CD14-positive monocyte (primary cell): ENCODE data around the gene ERO1A. TPM values are rescaled to one million over a fixed set of nuclear protein-coding genes. Genes with fewer than 3 reads are reported as not detected.

ENCODE experiments used
- DNase-seq, 3 donors: peaks; one replicate each; pipeline ENCODE4 v3.0.0-alpha.2; 2011 to 2022
- H2AFZ ChIP-seq: 2 replicates; pipeline ENCODE4 v1.6.0; 2012; ENCODE audit warnings: mild to moderate bottlenecking, low read depth, low read length, inconsistent platforms; ENCODE audit not compliant: insufficient read depth, poor library complexity, severe bottlenecking
- H3K27ac ChIP-seq, 2 donors: 1 replicate in 1 of 2; 2 replicates in 1 of 2; pipeline ENCODE4 v1.5.1; 2012 to 2013; ENCODE audit warnings: low read length in 2 of 2, control low read depth in 1 of 2, inconsistent platforms in 1 of 2, low read depth in 1 of 2, mild to moderate bottlenecking in 1 of 2
- H3K27me3 ChIP-seq, 2 donors: one replicate each; pipeline versions ENCODE4 v1.6.0 to v1.6.1; 2011 to 2013; ENCODE audit warnings: low read length in 2 of 2; ENCODE audit not compliant: control insufficient read depth in 2 of 2, insufficient read depth in 2 of 2
- H3K36me3 ChIP-seq, 2 donors: replicated peaks in 1 of 2; 1 replicate in 1 of 2; 2 replicates in 1 of 2; pipeline versions ENCODE4 v1.5.1 to v1.6.1; 2012 to 2013; ENCODE audit warnings: low read length in 2 of 2, control low read depth in 1 of 2, inconsistent platforms in 1 of 2, mild to moderate bottlenecking in 1 of 2; ENCODE audit not compliant: insufficient read depth in 2 of 2, control insufficient read depth in 1 of 2
- H3K4me1 ChIP-seq, 2 donors: 1 replicate in 1 of 2; 2 replicates in 1 of 2; pipeline versions ENCODE4 v1.5.1 to v1.6.1; 2012 to 2013; ENCODE audit warnings: low read length in 2 of 2, control low read depth in 1 of 2, inconsistent platforms in 1 of 2, mild to moderate bottlenecking in 1 of 2, moderate library complexity in 1 of 2; ENCODE audit not compliant: insufficient read depth in 2 of 2, control insufficient read depth in 1 of 2
- H3K4me2 ChIP-seq: replicated peaks from 2 replicates; pipeline ENCODE3; 2012; ENCODE audit warnings: low read length, moderate library complexity, mild to moderate bottlenecking; ENCODE audit not compliant: poor library complexity, severe bottlenecking; ENCODE audit errors: extremely low read depth
- H3K4me3 ChIP-seq, 3 experiments: fragments of 200-600 bp in 1 of 3; sonication (generic) in 1 of 3; replicated peaks in 1 of 3; 1 replicate in 2 of 3; 2 replicates in 1 of 3; pipeline ENCODE4 v1.5.1; 2011 to 2013; ENCODE audit warnings: low read length in 3 of 3, mild to moderate bottlenecking in 3 of 3, control low read depth in 2 of 3, low read depth in 2 of 3, inconsistent platforms in 1 of 3, moderate library complexity in 1 of 3
- H3K79me2 ChIP-seq: 2 replicates; pipeline ENCODE4 v1.6.0; 2012; ENCODE audit warnings: mild to moderate bottlenecking, control low read depth, inconsistent platforms, low read length, moderate library complexity; ENCODE audit not compliant: insufficient read depth
- H3K9ac ChIP-seq: 2 replicates; pipeline ENCODE4 v1.6.0; 2017; ENCODE audit warnings: low read length, mild to moderate bottlenecking; ENCODE audit not compliant: insufficient read depth, poor library complexity, severe bottlenecking
- H3K9me3 ChIP-seq, 2 donors: replicated peaks in 1 of 2; 1 replicate in 1 of 2; 2 replicates in 1 of 2; pipeline versions ENCODE4 v1.5.1 to v1.6.1; 2012 to 2013; ENCODE audit warnings: low read length in 2 of 2, control low read depth in 1 of 2; ENCODE audit not compliant: control insufficient read depth in 1 of 2, insufficient read depth in 1 of 2
- H4K20me1 ChIP-seq: 2 replicates; pipeline ENCODE4 v1.6.0; 2012; ENCODE audit warnings: mild to moderate bottlenecking, low read length, control low read depth, moderate library complexity; ENCODE audit not compliant: insufficient read depth
- H3K27ac Mint-ChIP-seq, 7 donors: one replicate each; pipeline ENCODE4 v1.8.0; 2020; ENCODE audit warnings: mild to moderate bottlenecking in 7 of 7, mixed read lengths in 7 of 7, moderate library complexity in 6 of 7, inconsistent platforms in 2 of 7
- H3K27me3 Mint-ChIP-seq, 3 donors: one replicate each; pipeline ENCODE4 v1.8.0; 2021 to 2022; ENCODE audit warnings: low read depth in 3 of 3, mild to moderate bottlenecking in 3 of 3, mixed read lengths in 3 of 3, moderate library complexity in 3 of 3, inconsistent platforms in 1 of 3
- H3K36me3 Mint-ChIP-seq, 2 donors: one replicate each; pipeline ENCODE4 v1.8.0; 2020; ENCODE audit warnings: mixed read lengths in 2 of 2, inconsistent platforms in 1 of 2, mild to moderate bottlenecking in 1 of 2
- H3K4me1 Mint-ChIP-seq: one replicate; pipeline ENCODE4 v1.8.0; 2020; ENCODE audit warnings: mild to moderate bottlenecking, mixed read lengths
- H3K4me3 Mint-ChIP-seq, 2 donors: one replicate each; pipeline ENCODE4 v1.8.0; 2020; ENCODE audit warnings: mild to moderate bottlenecking in 2 of 2, mixed read lengths in 2 of 2, moderate library complexity in 1 of 2
- H3K9me3 Mint-ChIP-seq, 7 donors: one replicate each; pipeline ENCODE4 v1.8.0; 2020 to 2022; ENCODE audit warnings: mixed read lengths in 7 of 7, mild to moderate bottlenecking in 6 of 7, moderate library complexity in 6 of 7, inconsistent platforms in 2 of 7
- CTCF ChIP-seq: fragments of 200-600 bp; IDR thresholded peaks from one replicate; pipeline ENCODE4 v1.8.0; 2022; ENCODE audit warnings: antibody characterized with exemption, mild to moderate bottlenecking
- WGBS: methylation state at CpG from one replicate; pipeline ENCODE4 v1.1.5; 2013; ENCODE audit warnings: missing lambda C conversion rate; ENCODE audit not compliant: insufficient coverage; 5-methylcytosine and 5-hydroxymethylcytosine counted together
- intact Hi-C, 2 donors: fragments of 100-400 bp; cut with micrococcal nuclease; formaldehyde crosslinking; loops; one replicate each; pipeline versions ENCODE4 v1.15.0 to v1.15.1; 2023
- polyA plus RNA-seq, 3 donors: library from polyadenylated mRNA; depleted of rRNA in 1 of 3; unstranded in 2 of 3; stranded (reverse) in 1 of 3; fragments of 300-500 nt in 2 of 3; fragments of >200 nt in 1 of 3; fragmentation: Illumina TruSeq in 2 of 3; gene quantifications; 1 replicate in 2 of 3; 2 replicates in 1 of 3; pipeline ENCODE4 v1.2.3, GENCODE V29; 2012 to 2021

The ERO1A gene
- polyA plus RNA-seq, 3 donors, result 22.1 to 39.5 (median 29.2) TPM

DNA sequence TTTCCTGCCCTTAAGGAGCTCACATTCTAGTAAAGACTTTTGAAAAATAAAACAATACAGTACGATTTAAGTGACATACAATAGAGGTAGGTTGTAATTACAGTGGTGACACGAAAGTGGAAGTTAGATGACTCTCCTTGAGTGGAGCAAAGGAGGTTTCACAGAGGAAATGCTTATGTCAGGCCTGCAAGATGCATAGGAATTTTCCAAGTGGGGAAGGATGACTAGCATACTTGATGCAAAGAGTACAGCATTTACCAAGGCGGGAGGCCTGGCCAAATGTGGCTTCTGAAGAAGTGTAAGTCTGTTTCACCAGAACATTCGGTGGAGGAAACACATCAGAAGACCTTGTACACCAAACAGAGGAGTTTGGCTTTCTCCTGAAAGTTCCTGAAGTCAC, 55.2 kb downstream of the ERO1A start:
- no peak overlapping the region for H2AFZ ChIP-seq
- WGBS, result 95% methylated on average over 3 of the region's 4 CpGs
- H3K27ac ChIP-seq, result no peak overlapping the region
- H3K9ac ChIP-seq, result no peak overlapping the region
- no peaks in the 10 kb centered on the region for H4K20me1 ChIP-seq
- no peak for TF ChIP-seq CTCF
- intact Hi-C loops, result no loop called here
- no peak overlapping the region for H3K4me2 ChIP-seq
- Mint-ChIP-seq H3K27ac (no peak overlapping the region), H3K4me1 (no peaks in the 10 kb centered on the region), H3K36me3 (peaks cover 24 to 39% of the 10 kb centered on the region in 2 donors), H3K9me3 (peaks cover 0 to 6% (median 5%) of the 10 kb centered on the region in 7 donors), H3K27me3 (no peaks in the 10 kb centered on the region), H3K4me3 (no peak overlapping the region)
- H3K79me2 ChIP-seq, result no peaks in the 10 kb centered on the region
- H3K9me3 ChIP-seq, result no peaks in the 10 kb centered on the region
- no peaks in the 10 kb centered on the region for H3K4me1 ChIP-seq
- no peaks in the 10 kb centered on the region for H3K27me3 ChIP-seq
- no peak overlapping the region for H3K4me3 ChIP-seq
- H3K36me3 ChIP-seq, result peaks cover 20 to 41% of the 10 kb centered on the region in 2 donors
- no peak for DNase-seq

DNA sequence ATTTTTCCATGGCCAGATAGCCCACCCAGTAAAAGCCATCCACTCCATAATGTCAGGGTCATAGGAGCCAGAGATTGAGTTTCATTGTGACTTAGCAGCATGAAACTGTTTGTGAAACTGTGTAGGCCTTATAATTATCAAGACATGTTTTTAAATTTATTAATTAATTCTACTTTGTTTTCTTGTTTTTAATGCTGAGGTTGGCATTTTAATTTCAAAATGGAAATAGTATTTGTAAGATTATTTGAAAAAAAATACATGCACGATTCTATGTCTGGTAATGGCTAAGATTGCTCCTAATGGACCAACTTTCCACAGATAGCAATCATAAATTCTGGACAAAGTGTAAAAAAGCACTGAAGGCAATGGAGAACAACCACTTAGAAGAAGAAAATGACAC, 75.7 kb downstream of the ERO1A start:
- H3K4me3 Mint-ChIP-seq, result no peak overlapping the region
- H3K4me1 Mint-ChIP-seq, result no peaks in the 10 kb centered on the region
- Histone ChIP-seq H2AFZ (no peak overlapping the region), H3K79me2 (no peaks in the 10 kb centered on the region), H3K36me3 (no peaks in the 10 kb centered on the region), H3K4me1 (no peaks in the 10 kb centered on the region), H3K4me2 (no peak overlapping the region), H3K27me3 (no peaks in the 10 kb centered on the region), H3K27ac (no peak overlapping the region), H3K9ac (no peak overlapping the region), H3K9me3 (no peaks in the 10 kb centered on the region), H3K4me3 (no peak overlapping the region), H4K20me1 (no peaks in the 10 kb centered on the region)
- DNase-seq, result no peak
- WGBS, result no CpG with 5 or more reads among the region's 1 CpG
- no peak for TF ChIP-seq CTCF
- no peaks in the 10 kb centered on the region for H3K36me3 Mint-ChIP-seq
- intact Hi-C loops, result no loop called here
- H3K9me3 Mint-ChIP-seq, result peaks cover 0 to 2% (median 0%) of the 10 kb centered on the region in 7 donors
- H3K27ac Mint-ChIP-seq, result no peak overlapping the region
- peaks cover 0 to 2% (median 0%) of the 10 kb centered on the region in 3 donors for H3K27me3 Mint-ChIP-seq
